Left lung (tissue), 10 donors: ENCODE results near the gene SPATA31D3. TPM values are rescaled to one million over a fixed set of nuclear protein-coding genes. Genes with fewer than 3 reads are reported as not detected.
"Not testable (repeated sequence)": the region's sequence is repeated elsewhere in the genome, so short reads cannot be mapped to it uniquely, and the experiment has no call there.

ENCODE experiments used
- ATAC-seq: fragments of 200-7000 bp; cut with Tn5 transposase; one replicate; pipeline ENCODE4 v1.9.1; 2020; ENCODE audit warnings: moderate library complexity
- DNase-seq, 4 donors: peaks; one replicate each; pipeline ENCODE4 v3.0.0-alpha.2; 2013 to 2020
- H3K27ac ChIP-seq, 2 donors: fragments of 200-600 bp; sonication (generic) in 1 of 2; one replicate each; pipeline versions ENCODE4 v1.5.0 to v1.8.0; 2020 to 2021
- H3K27me3 ChIP-seq, 2 donors: fragments of 200-600 bp; sonication (generic) in 1 of 2; one replicate each; pipeline versions ENCODE4 v1.5.0 to v1.8.0; 2020 to 2021
- H3K36me3 ChIP-seq, 2 donors: fragments of 200-600 bp; sonication (generic) in 1 of 2; one replicate each; pipeline versions ENCODE4 v1.5.0 to v1.8.0; 2020 to 2021
- H3K4me1 ChIP-seq, 2 donors: fragments of 200-600 bp; one replicate each; pipeline ENCODE4 v1.8.0; 2021
- H3K4me3 ChIP-seq, 2 donors: fragments of 200-600 bp; sonication (generic) in 1 of 2; one replicate each; pipeline versions ENCODE4 v1.5.0 to v1.8.0; 2020 to 2021; ENCODE audit warnings: mild to moderate bottlenecking in 1 of 2
- H3K9me3 ChIP-seq, 2 donors: fragments of 200-600 bp; sonication (generic) in 1 of 2; one replicate each; pipeline versions ENCODE4 v1.5.0 to v1.8.0; 2020 to 2021
- CTCF ChIP-seq, 2 donors: fragments of 200-600 bp; sonication (generic) in 1 of 2; IDR thresholded peaks; one replicate each; pipeline versions ENCODE4 v1.5.0 to v1.8.0; 2021; ENCODE audit warnings: antibody characterized with exemption in 2 of 2
- intact Hi-C, 2 donors: fragments of 100-400 bp; cut with DNase I; formaldehyde crosslinking; loops; one replicate each; pipeline versions ENCODE4 v1.11.2 to v1.14.2; 2022
- polyA plus RNA-seq, 6 donors: library from polyadenylated mRNA; unstranded; fragments of 120-200 nt; gene quantifications; one replicate each; pipeline ENCODE4 v1.2.1, GENCODE V29; 2013; ENCODE audit not compliant: insufficient read length in 6 of 6
- total RNA-seq, 2 donors: library from RNA; stranded (reverse); fragmentation: NEBNext Ultra II Directional; extraction: Animal tissue kit (Norgen Biotek cat#: 25700); gene quantifications; one replicate each; pipeline ENCODE4 v1.2.1, GENCODE V29; 2021
- donor health status: DM: no; HTN: yes; CAD: no.
- donor health status: DM: no; HTN: no; CAD: no.

SPATA31D3 gene
- total and polyA plus RNA-seq, 8 donors = not detected

- ATAC-seq (no peak), DNase-seq (no peak)
- H3K9me3 ChIP-seq = peaks cover 0 to 6% of the 10 kb centered on the region in 2 donors
- intact Hi-C loops = no loop called here
- no peaks in the 10 kb centered on the region for H3K27me3 ChIP-seq
- TF ChIP-seq CTCF (IDR thresholded peaks at IDR 0.05) = no peak
- H3K4me3 ChIP-seq = no peak overlapping the region
- H3K36me3 ChIP-seq = no peaks in the 10 kb centered on the region
- H3K27ac ChIP-seq = no peak overlapping the region
- no peaks in the 10 kb centered on the region for H3K4me1 ChIP-seq
Observed at GRCh38 chr9:81981883-81982282, 38.6 kb downstream of the SPATA31D3 start.

DNA sequence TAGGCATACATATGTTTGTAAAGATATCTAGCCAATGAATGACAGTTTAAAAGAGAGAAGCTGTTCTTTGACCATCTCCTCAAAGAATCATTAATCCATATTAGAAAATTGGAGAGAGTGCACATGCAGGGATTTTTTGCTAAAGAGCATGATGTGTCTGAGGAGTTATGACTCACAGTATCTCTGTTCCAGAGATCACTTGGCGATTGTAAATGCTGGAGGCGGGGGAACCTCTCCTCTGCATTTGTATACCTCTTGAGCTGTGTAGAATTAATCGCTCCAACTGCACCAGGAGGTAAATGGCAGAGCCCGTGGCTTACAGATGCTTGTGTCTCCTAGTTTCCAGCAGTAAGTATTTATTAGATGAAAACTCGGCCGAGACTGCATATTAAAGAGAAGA lies 41.6 kb downstream of the SPATA31D3 start:
- no peaks in the 10 kb centered on the region for H3K27me3 ChIP-seq
- H3K4me3 ChIP-seq = no peak overlapping the region
- intact Hi-C loops = no loop called here
- no peaks in the 10 kb centered on the region for H3K9me3 ChIP-seq
- no peak for DNase-seq
- no peaks in the 10 kb centered on the region for H3K36me3 ChIP-seq
- ATAC-seq = no peak
- no peak for TF ChIP-seq CTCF (IDR thresholded peaks at IDR 0.05)
- no peaks in the 10 kb centered on the region for H3K4me1 ChIP-seq
- H3K27ac ChIP-seq = no peak overlapping the region

DNA sequence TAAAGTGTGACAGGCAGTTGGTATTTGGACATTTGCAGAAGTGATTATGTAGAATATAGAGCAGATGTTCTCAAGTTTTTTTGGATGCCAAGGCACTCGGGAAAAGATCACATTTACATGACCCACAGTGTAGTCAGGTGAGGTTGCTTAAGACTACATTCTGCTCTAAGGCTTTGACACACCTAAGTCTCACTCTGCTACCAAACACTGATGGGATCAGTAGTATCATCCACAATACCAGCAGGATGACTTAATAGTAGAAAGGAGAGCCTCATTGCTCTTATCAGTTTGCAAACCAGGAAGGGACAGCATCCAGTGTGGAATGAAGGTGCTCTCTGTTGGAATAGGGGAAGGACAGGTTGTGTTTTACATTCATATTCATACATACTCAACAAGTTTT lies 42.8 kb downstream of the SPATA31D3 start:
- H3K9me3 ChIP-seq = no peaks in the 10 kb centered on the region
- TF ChIP-seq CTCF (IDR thresholded peaks at IDR 0.05) = no peak
- DNase-seq (no peak), ATAC-seq (no peak)
- H3K4me3 ChIP-seq = no peak overlapping the region
- H3K4me1 ChIP-seq = no peaks in the 10 kb centered on the region
- intact Hi-C loops = no loop called here
- no peaks in the 10 kb centered on the region for H3K27me3 ChIP-seq
- no peak overlapping the region for H3K27ac ChIP-seq
- H3K36me3 ChIP-seq = no peaks in the 10 kb centered on the region

GRCh38 chr9:81988472-81988871 lies 45.2 kb downstream of the SPATA31D3 start, which contains the start of gene SPATA31D1:
SPATA31D1 (plus strand) TSS chr9:81988772; CDS start chr9:81988819, 47 bp downstream.
- ATAC-seq, H3K4me3 ChIP-seq, intact Hi-C loops, H3K4me1 ChIP-seq, DNase-seq, H3K27ac ChIP-seq, H3K9me3 ChIP-seq, H3K27me3 ChIP-seq, H3K36me3 ChIP-seq: not testable (repeated sequence)

- Histone ChIP-seq H3K36me3 (no peaks in the 10 kb centered on the region), H3K4me1 (no peaks in the 10 kb centered on the region), H3K9me3 (no peaks in the 10 kb centered on the region), H3K4me3 (no peak overlapping the region), H3K27me3 (no peaks in the 10 kb centered on the region), H3K27ac (no peak overlapping the region)
- intact Hi-C loops = no loop called here
- ATAC-seq (no peak), DNase-seq (no peak)
- TF ChIP-seq CTCF (IDR thresholded peaks at IDR 0.05) = no peak
Observed at GRCh38 chr9:81989700-81990099, 46.4 kb downstream of the SPATA31D3 start.

GRCh38 chr9:81993656-81994055 lies 50.4 kb downstream of the SPATA31D3 start:
- H3K36me3 ChIP-seq = no peaks in the 10 kb centered on the region
- H3K9me3 ChIP-seq = no peaks in the 10 kb centered on the region
- H3K27ac ChIP-seq = no peak overlapping the region
- no peaks in the 10 kb centered on the region for H3K27me3 ChIP-seq
- TF ChIP-seq CTCF (IDR thresholded peaks at IDR 0.05) = no peak
- DNase-seq (no peak), ATAC-seq (no peak)
- intact Hi-C loops = no loop called here
- no peaks in the 10 kb centered on the region for H3K4me1 ChIP-seq
- H3K4me3 ChIP-seq = no peak overlapping the region
